Limb (tissue), 2 donors: ENCODE measurements around the gene SLC52A3.
"Not testable (repeated sequence)": the region's sequence is repeated elsewhere in the genome, so short reads cannot be mapped to it uniquely, and the experiment has no call there.

Source experiments
- DNase-seq, 2 donors: peaks; one replicate each; pipeline ENCODE4 v3.0.0-alpha.2; 2016; ENCODE audit errors: extremely low spot score in 2 of 2

Gene SLC52A3

DNA sequence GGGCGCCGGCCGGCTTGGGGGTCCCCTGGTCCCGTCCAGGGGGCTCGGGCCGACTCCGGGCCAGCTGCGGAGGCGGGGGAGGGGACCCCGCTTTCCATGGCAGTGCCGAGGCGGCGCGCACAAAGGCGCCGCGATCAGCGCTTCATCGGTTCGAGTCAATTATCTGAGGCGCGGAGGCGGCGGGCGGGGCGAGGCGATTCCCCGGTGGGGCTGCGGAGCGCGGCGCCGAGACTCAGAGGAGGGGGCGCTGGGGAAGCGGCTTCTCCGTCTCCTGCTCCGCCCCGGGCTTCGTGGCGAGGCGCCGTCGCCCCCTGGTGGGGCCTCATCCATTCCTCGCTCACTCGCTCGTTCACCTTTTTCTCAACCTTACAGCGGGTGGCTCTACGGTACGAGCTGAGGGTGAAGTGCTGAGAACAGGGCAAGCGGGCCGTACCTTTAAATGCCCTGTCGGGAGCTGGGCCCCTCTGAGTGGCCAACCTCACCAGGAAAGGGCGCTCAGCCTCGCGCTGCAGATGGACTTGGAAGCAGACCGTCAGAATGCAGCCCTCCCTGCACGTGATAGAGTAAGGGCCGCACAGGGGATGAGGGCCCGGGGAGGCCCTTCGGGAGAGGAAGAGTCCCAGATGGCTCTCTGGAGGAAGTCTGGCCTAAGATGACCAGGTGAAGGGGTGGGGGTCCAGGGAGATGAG, 39.9 kb downstream of the SLC52A3 start:
- peak in 1 of 2 donors; percentile 89 for DNase-seq

DNA sequence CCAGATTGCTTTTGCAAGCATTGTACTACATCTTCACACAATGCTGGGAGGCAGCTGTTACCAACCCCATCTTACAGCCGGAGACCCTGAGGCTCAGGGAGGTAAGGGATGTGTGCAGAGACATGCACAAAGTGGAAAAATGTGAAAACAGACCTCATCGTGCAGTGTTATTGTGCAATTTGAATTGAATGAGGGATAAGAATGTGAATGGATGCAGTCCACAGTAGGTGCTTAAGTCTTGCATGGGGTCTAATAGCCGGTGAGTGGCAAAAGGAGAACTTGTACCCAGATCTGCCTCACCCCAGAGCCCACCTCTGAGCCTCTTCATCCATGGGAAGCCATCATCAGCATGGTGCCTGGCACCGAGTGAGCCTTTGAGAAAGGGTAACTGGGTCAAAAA, 42.1 kb downstream of the SLC52A3 start:
- DNase-seq: no peak

DNA sequence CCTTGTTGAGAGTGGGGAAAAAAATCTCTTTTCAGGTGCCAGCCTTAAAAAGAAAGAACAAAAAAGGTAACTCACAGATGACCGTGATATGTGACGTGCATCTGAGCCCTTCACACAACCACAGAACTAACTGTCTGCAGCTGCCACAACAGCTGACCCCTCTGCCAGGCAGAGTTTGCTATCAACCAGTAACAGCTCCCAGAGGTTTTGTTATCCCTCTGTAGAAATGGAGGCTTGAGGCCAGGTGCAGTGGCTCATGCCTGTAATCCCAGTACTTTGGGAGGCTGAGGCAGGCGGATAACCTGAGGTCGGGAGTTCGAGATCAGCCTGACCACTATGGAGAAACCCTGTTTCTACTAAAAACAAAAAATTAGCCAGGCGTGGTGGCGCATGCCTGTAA, 42.8 kb downstream of the SLC52A3 start:
- no peak for DNase-seq

DNA sequence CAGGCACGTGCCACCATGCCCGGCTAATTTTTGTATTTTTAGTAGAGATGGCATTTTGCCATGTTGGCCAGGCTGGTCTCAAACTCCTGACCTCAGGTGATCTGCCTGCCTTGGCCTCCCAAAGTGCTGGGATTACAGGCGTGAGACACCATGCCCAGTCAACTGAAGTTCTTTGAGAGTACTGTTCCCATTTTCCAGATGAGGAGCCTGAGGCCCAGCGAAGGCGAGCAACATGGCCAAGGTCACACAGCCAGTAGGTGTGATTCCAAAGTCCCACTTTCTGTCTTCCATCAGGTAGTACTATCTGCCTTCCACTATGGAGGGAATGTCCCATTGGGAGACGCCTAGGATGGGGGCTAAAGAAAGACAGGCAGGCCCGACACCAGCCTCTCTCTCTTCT, 43.5 kb downstream of the SLC52A3 start:
- DNase-seq: not testable (repeated sequence)

DNA sequence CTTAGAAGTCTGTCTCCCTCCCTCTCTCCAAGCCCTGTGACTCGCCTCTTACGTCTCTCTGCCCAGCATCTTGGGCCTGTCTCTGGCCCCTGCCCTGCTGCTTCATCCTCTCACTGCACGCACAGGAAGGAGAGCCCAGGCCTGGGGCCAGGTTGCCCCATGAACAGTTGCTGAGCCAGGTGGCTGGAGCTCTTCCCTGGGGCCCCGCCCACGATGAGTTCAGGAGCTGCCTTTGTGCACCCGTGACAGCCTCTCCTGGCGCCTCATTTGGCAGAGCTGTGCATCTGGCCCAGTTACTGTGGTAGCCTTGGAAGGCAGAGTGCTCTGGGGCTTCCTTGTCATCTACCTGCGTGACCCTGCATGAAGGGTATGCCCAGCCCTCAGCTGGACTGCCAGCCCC, 44.5 kb downstream of the SLC52A3 start:
- no peak for DNase-seq

DNA sequence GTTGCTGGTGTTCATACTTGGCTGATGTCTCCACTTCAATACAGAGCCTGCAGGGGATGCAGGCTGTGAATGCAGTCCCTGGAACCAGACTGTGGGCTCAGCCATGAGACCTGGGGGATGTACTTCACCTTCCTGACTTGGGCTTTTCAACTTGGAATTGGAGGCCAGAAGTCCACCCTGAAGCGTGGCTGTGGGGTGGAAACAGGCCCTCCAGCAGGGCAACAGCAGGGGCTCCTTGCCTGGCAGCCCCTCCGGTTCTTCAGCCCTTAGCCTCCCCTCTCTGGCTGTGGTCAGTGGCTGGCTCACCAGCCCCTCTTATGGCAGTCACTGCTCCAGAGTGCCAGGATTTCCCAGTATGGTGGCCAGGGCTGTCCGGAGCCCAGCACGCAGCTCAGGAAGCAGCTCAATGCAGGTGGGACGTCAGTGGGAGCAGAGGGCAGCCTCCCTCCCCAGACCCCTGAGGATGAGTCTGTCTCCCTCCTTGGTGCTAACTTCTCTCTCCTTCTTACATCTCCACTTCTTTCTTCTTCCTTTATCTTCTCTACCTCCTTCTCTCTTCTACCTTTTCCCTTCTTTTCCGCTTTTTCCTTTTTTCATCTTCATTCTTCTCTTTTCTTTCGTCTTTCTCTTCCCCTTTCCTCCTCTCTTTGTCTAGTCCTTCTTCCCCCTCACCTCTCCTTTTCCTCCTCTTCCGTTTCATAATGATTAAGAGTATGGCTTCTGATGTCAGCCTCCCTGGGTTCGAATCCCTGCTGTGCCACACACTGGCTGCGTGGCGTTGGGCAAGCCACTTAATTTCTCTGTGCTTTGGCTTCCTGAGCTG, 45.3 kb downstream of the SLC52A3 start:
- DNase-seq: no peak

DNA sequence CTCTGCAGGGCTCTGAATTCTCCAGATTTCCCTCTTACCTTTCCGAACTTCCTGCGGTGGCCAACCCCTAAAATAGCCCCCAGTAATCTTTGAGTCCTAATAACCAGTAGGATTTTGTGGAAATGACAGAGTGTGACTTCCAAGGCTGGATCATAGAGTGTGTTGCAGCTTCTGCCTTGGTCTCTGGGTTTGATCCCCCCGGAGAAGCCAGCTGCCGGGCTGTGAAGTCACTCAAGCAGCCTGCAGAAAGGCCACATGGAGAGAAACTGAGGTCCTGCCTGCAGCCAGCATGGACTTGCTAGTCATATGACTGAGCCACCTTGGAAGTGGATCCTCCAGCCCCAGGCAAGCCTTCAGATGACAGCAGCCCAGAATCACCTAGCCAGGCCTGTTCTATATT, 46.4 kb downstream of the SLC52A3 start:
- no peak for DNase-seq

DNA sequence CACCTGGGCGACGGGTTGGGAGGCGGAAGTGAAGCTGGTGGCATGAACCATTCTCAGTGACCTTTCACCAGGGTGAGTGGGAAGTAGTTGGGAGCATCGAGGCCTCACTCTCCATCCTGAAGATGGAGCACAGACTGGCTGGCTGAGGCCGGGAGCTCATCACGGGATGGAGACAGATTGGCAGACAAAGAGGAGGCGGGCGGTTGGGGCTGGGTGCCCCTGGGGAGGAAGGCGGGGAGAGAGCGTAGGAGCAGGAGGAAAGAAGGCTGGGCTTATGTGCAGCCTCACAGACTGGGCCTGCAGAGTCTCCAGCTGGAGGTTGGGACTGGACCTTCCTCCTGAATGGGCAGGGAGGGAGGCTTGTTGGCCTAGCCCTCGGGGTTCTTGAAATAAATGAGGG, 48.5 kb downstream of the SLC52A3 start:
- peak in 1 of 2 donors; percentile 66 for DNase-seq

DNA sequence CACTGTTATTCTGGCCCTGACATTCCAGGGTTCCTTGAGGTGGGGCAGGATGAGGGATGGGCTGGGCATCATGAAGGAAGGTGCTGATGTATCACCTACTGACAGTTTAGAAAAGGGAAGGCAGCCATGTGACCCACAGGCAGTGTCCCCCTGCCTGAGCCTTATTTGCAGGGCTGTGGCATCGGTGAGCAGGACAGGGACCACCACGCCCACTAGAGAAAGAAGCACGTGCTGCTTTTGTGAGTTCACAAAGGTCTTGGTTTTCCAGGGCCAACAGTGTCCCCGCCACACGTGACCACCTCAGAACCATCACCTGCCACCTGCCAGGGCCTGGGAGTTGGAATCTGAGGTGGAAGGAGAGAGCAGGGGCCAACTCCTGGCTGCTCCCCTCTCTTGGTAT, 49.2 kb downstream of the SLC52A3 start:
- no peak for DNase-seq

DNA sequence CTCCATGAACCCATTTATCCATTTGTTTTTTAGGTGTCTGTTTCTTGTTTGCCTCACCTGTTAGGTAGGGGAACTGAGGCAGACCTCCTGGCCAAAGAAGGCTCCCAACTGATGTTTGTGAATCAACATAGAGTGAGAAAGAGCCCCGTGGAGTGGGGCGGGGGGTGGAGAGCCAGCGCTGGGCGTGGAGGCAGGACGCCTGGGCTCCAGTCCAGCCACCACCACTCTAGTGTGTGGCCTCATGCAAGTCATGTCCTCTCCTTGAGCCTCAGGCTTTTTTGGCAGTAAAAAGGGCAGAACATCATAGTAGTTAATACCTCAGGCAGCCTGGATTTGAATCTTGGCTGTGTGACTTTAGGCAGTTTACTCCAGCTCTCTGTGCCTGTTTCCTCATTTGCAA, 50.5 kb downstream of the SLC52A3 start:
- no peak for DNase-seq

DNA sequence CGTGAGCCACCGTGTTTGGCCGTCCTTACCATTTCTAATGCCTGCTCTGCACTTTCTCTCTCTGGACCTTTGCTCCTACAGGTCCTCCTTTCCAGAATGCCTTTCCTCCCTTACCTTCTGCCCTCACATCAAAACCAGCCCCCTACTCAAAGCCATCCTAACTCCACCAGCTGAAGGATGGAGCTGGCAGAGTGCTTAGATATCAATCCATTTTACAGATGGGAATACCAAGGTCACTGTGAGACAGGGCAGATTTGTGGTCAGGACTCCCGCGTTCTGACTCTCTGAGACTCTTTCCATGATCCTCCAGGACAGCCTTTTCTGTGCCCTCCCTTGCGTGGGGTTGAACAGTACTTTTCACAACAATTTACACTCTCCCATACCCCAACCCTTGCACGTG, 51.0 kb downstream of the SLC52A3 start:
- DNase-seq: no peak

DNA sequence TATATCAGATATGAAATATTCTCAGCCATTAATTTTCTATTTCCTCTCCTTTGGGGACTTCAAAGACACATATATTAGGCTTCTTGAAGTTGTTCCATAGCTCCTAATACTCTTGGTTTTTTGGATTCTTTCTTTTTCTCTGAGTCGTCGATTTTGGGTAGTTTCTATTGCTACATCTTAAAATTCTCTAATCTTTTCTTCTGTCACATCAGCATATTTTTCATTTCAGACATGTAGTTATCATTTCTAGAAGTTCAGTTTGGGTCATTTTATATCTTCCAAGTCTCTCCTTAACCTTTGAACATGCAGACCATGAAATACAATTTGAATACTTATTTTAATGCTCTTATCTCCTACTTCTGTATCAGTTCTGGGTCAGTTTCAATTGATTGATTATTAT, 53.8 kb downstream of the SLC52A3 start:
- DNase-seq: no peak

DNA sequence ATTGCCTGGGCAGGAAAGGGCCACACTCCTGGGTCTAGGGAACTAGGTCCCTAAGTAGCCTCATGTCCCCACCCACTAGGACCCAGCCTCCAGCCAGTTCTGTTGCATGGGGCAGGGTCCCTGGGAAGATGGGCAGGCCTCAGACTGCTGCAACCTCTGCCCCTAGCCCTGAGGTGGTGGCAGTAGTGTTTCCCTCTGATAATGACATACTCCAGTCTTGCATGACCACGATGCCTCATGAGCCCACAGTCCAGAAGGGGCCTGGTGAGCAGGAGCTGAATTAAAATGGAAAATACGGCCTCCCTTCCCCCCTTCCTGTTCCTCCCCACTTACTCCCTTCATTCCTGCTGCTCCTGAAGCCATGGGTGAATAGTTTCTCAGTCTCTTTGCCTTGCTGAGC, 56.7 kb downstream of the SLC52A3 start:
- no peak for DNase-seq

DNA sequence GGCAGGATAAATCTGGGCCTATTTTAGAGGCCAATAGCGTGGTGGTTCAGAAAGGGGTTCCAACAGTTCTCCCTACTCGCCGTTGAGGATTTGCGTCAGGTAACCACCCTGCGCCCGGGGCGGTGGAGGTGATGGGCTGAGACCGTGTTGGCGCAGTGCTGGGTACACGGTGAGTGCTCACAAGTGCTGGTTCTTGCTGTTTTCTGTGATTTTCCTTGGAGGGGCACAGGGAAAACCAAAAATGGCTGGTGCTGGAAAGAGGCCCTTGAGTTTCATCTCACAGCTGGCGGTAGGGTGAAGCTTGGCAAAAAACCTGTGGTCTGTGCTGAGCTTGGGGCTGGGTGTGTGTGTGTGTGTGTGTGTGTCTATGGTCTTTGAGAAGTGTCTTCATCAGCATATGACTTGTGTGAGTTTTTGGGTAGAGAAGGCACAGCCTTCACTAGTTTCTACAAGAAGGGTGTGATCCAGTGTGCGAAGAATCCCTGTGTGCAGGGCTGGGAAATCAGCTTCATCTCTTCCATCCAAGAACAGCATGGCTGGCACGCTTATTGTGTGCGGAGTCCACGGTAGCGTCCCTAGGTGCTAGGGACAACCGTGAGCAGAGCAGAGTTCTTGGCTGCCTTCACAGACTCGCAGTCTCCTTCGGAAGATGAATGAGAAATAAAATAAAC, 57.4 kb downstream of the SLC52A3 start:
- no peak for DNase-seq
